GM12872 (cell line): ENCODE measurements around the gene ITGB5.

Experiments used
- CTCF ChIP-seq: IDR thresholded peaks from 3 replicates; pipeline ENCODE4 v1.5.1; 2011; ENCODE audit warnings: low read depth, mild to moderate bottlenecking, low read length, moderate library complexity; ENCODE audit not compliant: insufficient read depth

The ITGB5 gene

DNA sequence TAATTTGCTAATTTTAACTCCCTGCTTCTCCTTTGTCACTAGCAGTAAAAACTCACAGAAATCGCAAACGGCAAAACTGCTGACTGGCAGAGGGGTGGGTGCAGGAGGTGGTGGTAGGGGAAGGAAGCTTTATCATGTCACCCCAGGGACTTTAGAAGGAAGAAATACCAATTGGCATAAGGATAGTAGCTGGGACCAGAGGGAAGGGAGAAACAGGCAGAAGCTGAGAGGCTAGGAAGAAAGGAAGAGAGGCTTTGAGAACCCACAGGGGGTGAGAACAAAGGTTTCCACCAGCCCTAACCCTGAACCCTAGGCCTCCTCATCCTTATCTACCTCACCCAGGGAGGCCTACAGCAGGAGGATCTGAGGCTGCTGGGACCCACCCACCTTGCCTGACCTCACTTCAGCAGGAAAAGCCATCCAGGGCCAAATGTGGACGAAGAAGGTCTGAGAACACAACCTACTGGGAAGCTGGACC is 10.7 kb downstream of the ITGB5 start:
- no peak for TF ChIP-seq CTCF

DNA sequence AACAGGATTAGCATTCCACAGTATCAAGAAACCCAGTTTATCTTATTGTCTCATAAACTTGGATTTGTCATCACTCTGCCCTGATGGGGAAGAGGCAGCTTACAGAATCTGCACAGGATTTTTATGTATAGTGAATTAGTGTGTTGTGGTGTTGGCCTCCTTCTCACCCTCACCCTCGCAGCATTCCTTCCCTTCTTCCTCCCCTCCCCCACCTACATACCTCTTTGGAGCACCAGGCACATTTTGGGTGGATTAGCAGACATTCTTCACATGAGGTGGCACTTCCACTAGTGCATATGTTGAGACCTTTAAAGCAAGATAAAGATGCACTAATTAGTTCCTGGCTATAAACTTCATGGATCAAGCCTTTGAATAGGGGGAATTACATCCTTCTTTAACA is 13.9 kb downstream of the ITGB5 start:
- no peak for TF ChIP-seq CTCF

- no peak for TF ChIP-seq CTCF
Observed at GRCh38 chr3:124867511-124867910, 19.7 kb downstream of the ITGB5 start.

GRCh38 chr3:124862006-124862405 is 25.2 kb downstream of the ITGB5 start:
- TF ChIP-seq CTCF = peak; percentile 30; the same call in 1 of the 3 replicates

GRCh38 chr3:124861041-124861440 is 26.1 kb downstream of the ITGB5 start:
- no peak for TF ChIP-seq CTCF

- no peak for TF ChIP-seq CTCF
Observed at GRCh38 chr3:124860599-124860998, 26.6 kb downstream of the ITGB5 start.

- no peak for TF ChIP-seq CTCF
Observed at GRCh38 chr3:124859025-124859424, 28.1 kb downstream of the ITGB5 start.

DNA sequence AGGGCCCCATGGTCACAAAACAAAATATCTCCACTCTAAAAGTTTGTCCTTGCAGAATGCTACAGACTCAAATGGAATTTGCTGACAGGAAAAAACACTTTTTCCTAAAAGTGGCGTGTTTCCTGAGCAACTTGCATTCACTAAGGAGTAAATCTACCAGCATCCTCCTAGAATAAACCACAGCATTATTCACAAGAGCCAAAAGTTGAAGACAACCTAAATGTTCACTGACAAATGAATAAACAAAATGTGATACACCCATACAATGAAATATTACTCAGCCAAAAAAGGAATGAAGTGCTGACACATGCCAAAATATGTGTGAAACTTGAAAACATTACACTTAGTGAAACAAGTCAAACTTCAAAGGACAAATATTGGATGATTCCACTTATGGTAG is 28.9 kb downstream of the ITGB5 start:
- TF ChIP-seq CTCF = no peak
